Testis (tissue), 2 donors: Measurements from ENCODE around the gene SLC4A3.

Experiments
- POLR2A ChIP-seq: fragments of 450-650 bp; IDR thresholded peaks from one replicate; pipeline ENCODE4 v1.6.1; 2017; ENCODE audit warnings: antibody characterized with exemption, mild to moderate bottlenecking, moderate library complexity
- TF ChIP-seq, protein P1 (sequence below), 3 experiments: fragments of 450-650 bp in 2 of 3; fragments of 200-600 bp in 1 of 3; sonication (generic) in 1 of 3; IDR thresholded peaks; one replicate each; pipeline ENCODE4 v1.5.1; 2016 to 2019; ENCODE audit warnings: antibody characterized with exemption in 3 of 3, mild to moderate bottlenecking in 2 of 3, moderate library complexity in 1 of 3

DNA sequence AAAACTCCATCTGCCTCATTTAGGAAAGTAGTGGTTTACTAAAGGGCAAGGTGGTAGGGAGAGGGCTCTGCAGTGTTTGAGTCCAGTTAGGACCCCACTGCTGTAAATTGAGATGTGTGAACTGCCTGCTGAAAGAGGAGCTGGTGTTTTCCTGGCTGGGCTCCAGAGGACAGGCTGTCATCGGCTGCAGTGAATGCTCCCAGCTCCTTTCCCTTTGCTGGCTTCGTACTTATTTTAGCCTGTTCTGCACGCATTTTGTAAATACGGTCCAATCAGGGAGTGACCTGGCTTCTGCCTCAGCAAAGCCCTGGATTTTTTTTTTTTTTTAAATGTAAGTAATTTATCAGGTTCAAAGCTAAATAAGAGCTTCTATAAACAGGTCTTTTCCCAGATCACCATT is 37.5 kb downstream of the SLC4A3 start:
- TF ChIP-seq, protein P1, sequence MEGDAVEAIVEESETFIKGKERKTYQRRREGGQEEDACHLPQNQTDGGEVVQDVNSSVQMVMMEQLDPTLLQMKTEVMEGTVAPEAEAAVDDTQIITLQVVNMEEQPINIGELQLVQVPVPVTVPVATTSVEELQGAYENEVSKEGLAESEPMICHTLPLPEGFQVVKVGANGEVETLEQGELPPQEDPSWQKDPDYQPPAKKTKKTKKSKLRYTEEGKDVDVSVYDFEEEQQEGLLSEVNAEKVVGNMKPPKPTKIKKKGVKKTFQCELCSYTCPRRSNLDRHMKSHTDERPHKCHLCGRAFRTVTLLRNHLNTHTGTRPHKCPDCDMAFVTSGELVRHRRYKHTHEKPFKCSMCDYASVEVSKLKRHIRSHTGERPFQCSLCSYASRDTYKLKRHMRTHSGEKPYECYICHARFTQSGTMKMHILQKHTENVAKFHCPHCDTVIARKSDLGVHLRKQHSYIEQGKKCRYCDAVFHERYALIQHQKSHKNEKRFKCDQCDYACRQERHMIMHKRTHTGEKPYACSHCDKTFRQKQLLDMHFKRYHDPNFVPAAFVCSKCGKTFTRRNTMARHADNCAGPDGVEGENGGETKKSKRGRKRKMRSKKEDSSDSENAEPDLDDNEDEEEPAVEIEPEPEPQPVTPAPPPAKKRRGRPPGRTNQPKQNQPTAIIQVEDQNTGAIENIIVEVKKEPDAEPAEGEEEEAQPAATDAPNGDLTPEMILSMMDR (IDR thresholded peaks at IDR 0.05), result no peak
- no peak for TF ChIP-seq POLR2A
